ENCODE data around the gene DLAT. TPM values are rescaled to one million over a fixed set of nuclear protein-coding genes. Genes with fewer than 3 reads are reported as not detected.

DLAT gene
- polyA plus RNA-seq, 2 of the 4 experiments (the other 2 are of a cell fraction): 32.5 to 42.8 TPM

DNA sequence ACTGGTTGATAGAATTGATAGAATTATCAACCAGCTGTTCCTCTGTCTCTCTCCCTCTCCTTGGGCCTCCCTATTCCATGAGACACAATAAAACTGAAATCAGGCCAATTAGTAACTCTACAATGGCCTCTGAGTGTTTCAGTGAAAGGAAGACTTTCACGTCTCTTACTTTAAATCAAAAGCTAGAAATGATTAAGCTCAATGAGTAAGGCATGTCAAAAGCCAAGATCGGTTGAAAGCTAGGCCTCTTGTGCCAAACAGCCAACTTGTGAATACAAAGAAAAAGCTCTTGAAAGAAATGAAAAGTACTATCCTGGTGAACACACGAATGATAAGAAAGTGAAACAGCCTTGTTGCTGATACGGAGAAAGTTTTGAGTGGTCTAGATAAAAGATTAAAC, 32.0 kb downstream of the DLAT start:
- Histone ChIP-seq H3K4me2 (no peak overlapping the region), H3K4me3 (no peak overlapping the region), H3K4me1 (no peaks in the 10 kb centered on the region), H3K27ac (no peak overlapping the region), H3K9me3 (no peaks in the 10 kb centered on the region)
- WGBS (ENCODE audit: missing lambda C conversion rate): 88% methylated on average over 4 of the region's 4 CpGs
- DNase-seq (ENCODE audit: low read depth in 1 of 2, low spot score in 1 of 2): no peak
- ChIA-PET CTCF (no interaction called here), POLR2A (no interaction called here)
- TF ChIP-seq RARB (CRISPR knock-in tag; IDR thresholded peaks at IDR 0.05): no peak
- TF ChIP-seq, protein P1, sequence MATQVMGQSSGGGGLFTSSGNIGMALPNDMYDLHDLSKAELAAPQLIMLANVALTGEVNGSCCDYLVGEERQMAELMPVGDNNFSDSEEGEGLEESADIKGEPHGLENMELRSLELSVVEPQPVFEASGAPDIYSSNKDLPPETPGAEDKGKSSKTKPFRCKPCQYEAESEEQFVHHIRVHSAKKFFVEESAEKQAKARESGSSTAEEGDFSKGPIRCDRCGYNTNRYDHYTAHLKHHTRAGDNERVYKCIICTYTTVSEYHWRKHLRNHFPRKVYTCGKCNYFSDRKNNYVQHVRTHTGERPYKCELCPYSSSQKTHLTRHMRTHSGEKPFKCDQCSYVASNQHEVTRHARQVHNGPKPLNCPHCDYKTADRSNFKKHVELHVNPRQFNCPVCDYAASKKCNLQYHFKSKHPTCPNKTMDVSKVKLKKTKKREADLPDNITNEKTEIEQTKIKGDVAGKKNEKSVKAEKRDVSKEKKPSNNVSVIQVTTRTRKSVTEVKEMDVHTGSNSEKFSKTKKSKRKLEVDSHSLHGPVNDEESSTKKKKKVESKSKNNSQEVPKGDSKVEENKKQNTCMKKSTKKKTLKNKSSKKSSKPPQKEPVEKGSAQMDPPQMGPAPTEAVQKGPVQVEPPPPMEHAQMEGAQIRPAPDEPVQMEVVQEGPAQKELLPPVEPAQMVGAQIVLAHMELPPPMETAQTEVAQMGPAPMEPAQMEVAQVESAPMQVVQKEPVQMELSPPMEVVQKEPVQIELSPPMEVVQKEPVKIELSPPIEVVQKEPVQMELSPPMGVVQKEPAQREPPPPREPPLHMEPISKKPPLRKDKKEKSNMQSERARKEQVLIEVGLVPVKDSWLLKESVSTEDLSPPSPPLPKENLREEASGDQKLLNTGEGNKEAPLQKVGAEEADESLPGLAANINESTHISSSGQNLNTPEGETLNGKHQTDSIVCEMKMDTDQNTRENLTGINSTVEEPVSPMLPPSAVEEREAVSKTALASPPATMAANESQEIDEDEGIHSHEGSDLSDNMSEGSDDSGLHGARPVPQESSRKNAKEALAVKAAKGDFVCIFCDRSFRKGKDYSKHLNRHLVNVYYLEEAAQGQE (IDR thresholded peaks at IDR 0.05): no peak
- no peak for TF ChIP-seq EHF (CRISPR knock-in tag; IDR thresholded peaks at IDR 0.05)
- no peak for TF ChIP-seq NPAS2 (CRISPR knock-in tag; IDR thresholded peaks at IDR 0.05; ENCODE audit: borderline replicate concordance)
- no peak for TF ChIP-seq KDM5A (IDR thresholded peaks at IDR 0.05)
- TF ChIP-seq FOSL2 (IDR thresholded peaks at IDR 0.05): no peak
- TF ChIP-seq FOSL2 (CRISPR knock-in tag; IDR thresholded peaks at IDR 0.05): no peak
- TF ChIP-seq, protein P2, sequence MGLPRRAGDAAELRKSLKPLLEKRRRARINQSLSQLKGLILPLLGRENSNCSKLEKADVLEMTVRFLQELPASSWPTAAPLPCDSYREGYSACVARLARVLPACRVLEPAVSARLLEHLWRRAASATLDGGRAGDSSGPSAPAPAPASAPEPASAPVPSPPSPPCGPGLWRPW (IDR thresholded peaks at IDR 0.05): no peak
- TF ChIP-seq ZFP36 (IDR thresholded peaks at IDR 0.05; ENCODE audit: borderline replicate concordance, partially characterized antibody): no peak
- no peak for FAIRE-seq
- ATAC-seq: no peak

DNA sequence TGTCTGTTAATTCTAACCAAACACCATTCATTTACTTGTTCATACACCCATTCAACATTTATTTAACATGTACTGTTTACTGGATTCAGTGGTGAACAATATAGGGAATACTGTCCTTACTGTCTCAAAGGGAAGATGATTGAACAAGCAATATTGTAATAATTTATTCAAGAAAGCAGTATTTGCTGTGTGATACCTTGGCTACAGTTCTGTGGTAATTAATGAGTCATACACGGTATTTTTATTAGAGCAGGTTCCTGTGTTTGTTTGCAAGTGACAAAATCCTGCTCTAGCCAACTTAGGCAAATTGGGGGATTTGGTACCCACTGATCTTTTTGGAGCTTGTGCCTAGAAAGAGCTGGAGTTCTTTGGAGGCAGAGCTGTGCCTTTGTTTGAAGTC, 32.9 kb downstream of the DLAT start:
- FAIRE-seq (no peak), ATAC-seq (no peak), DNase-seq (ENCODE audit: low read depth in 1 of 2, low spot score in 1 of 2) (no peak)
- H3K9me3 ChIP-seq: no peaks in the 10 kb centered on the region
- TF ChIP-seq, protein P1 (IDR thresholded peaks at IDR 0.05): no peak
- TF ChIP-seq JUN (IDR thresholded peaks at IDR 0.05) (no peak), HOXA7 (CRISPR knock-in tag; IDR thresholded peaks at IDR 0.05) (no peak), SMC3 (IDR thresholded peaks at IDR 0.05) (no peak), CHD4 (IDR thresholded peaks at IDR 0.05; ENCODE audit: borderline replicate concordance) (no peak), ESRRA (IDR thresholded peaks at IDR 0.05; ENCODE audit: borderline replicate concordance, low read length) (no peak), ZSCAN20 (CRISPR knock-in tag; IDR thresholded peaks at IDR 0.05) (no peak), FOSL2 (IDR thresholded peaks at IDR 0.05) (no peak), FOSL2 (CRISPR knock-in tag; IDR thresholded peaks at IDR 0.05) (no peak), MAZ (IDR thresholded peaks at IDR 0.05; ENCODE audit: borderline replicate concordance, low read depth, low read length) (no peak), HDAC2 (IDR thresholded peaks at IDR 0.05) (no peak), BHLHE40 (IDR thresholded peaks at IDR 0.05; ENCODE audit: low read depth, low read length) (no peak), RCOR1 (IDR thresholded peaks at IDR 0.05; ENCODE audit: low read depth, low read length) (no peak), RNF2 (IDR thresholded peaks at IDR 0.05; ENCODE audit: borderline replicate concordance, low read depth) (no peak), FOXS1 (CRISPR knock-in tag; IDR thresholded peaks at IDR 0.05) (no peak), NR3C1 (IDR thresholded peaks at IDR 0.05) (no peak)
- TF ChIP-seq, protein P3, sequence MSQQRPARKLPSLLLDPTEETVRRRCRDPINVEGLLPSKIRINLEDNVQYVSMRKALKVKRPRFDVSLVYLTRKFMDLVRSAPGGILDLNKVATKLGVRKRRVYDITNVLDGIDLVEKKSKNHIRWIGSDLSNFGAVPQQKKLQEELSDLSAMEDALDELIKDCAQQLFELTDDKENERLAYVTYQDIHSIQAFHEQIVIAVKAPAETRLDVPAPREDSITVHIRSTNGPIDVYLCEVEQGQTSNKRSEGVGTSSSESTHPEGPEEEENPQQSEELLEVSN (IDR thresholded peaks at IDR 0.05; ENCODE audit: borderline replicate concordance, low read depth): no peak
- TF ChIP-seq, protein P2 (IDR thresholded peaks at IDR 0.05): no peak
- TF ChIP-seq, protein P4, sequence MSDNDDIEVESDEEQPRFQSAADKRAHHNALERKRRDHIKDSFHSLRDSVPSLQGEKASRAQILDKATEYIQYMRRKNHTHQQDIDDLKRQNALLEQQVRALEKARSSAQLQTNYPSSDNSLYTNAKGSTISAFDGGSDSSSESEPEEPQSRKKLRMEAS (IDR thresholded peaks at IDR 0.05): no peak
- TF ChIP-seq, protein P5, sequence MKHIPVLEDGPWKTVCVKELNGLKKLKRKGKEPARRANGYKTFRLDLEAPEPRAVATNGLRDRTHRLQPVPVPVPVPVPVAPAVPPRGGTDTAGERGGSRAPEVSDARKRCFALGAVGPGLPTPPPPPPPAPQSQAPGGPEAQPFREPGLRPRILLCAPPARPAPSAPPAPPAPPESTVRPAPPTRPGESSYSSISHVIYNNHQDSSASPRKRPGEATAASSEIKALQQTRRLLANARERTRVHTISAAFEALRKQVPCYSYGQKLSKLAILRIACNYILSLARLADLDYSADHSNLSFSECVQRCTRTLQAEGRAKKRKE (CRISPR knock-in tag; IDR thresholded peaks at IDR 0.05; ENCODE audit: low read depth): no peak
- no peak overlapping the region for H3K27ac ChIP-seq
- H3K4me2 ChIP-seq: no peak overlapping the region
- ChIA-PET POLR2A (no interaction called here), CTCF (no interaction called here)
- no peak overlapping the region for H3K4me3 ChIP-seq
- 32% methylated on average over 1 of the region's 1 CpG for WGBS (ENCODE audit: missing lambda C conversion rate)
- no peaks in the 10 kb centered on the region for H3K4me1 ChIP-seq

Measured in A549 (cell line).